Suprapubic skin (tissue), 4 donors: ENCODE measurements around the gene ABCC5. TPM values are rescaled to one million over a fixed set of nuclear protein-coding genes. Genes with fewer than 3 reads are reported as not detected.

Experiments used
- DNase-seq, 2 donors: peaks; one replicate each; pipeline ENCODE4 v3.0.0-alpha.2; 2019; ENCODE audit warnings: low spot score in 2 of 2
- H3K27ac ChIP-seq: fragments of 200-600 bp; sonication (generic); one replicate; pipeline ENCODE4 v1.5.1; 2019
- H3K27me3 ChIP-seq: fragments of 200-600 bp; sonication (generic); one replicate; pipeline ENCODE4 v1.5.1; 2019
- H3K36me3 ChIP-seq: fragments of 200-600 bp; sonication (generic); one replicate; pipeline ENCODE4 v1.5.1; 2019
- H3K4me1 ChIP-seq: fragments of 200-600 bp; sonication (generic); one replicate; pipeline ENCODE4 v1.5.1; 2019
- H3K4me3 ChIP-seq: fragments of 200-600 bp; sonication (generic); one replicate; pipeline ENCODE4 v1.5.1; 2019; ENCODE audit warnings: mild to moderate bottlenecking
- H3K9me3 ChIP-seq: fragments of 200-600 bp; sonication (generic); one replicate; pipeline ENCODE4 v1.5.1; 2019
- CTCF ChIP-seq, 2 donors: fragments of 200-600 bp in 1 of 2; fragments of 450-650 bp in 1 of 2; sonication (generic) in 1 of 2; IDR thresholded peaks; one replicate each; pipeline ENCODE4 v1.5.1; 2016 to 2019; ENCODE audit warnings: antibody characterized with exemption in 2 of 2, mild to moderate bottlenecking in 1 of 2, moderate library complexity in 1 of 2
- EP300 ChIP-seq: sonication (generic); formaldehyde crosslinking; IDR thresholded peaks from one replicate; pipeline ENCODE4 v1.6.1; 2017; ENCODE audit warnings: antibody characterized with exemption
- POLR2A ChIP-seq, 2 donors: fragments of 450-650 bp; IDR thresholded peaks; one replicate each; pipeline ENCODE4 v1.6.1; 2017; ENCODE audit warnings: antibody characterized with exemption in 2 of 2, mild to moderate bottlenecking in 2 of 2, moderate library complexity in 2 of 2
- POLR2AphosphoS5 ChIP-seq, 3 donors: sonication (generic); formaldehyde crosslinking; IDR thresholded peaks; one replicate each; pipeline ENCODE4 v1.6.1; 2017; ENCODE audit warnings: antibody characterized with exemption in 3 of 3
- WGBS: methylation state at CpG from one replicate; pipeline ENCODE4 v1.1.5; 2018; 5-methylcytosine and 5-hydroxymethylcytosine counted together
- total RNA-seq, 4 donors: library from RNA; depleted of rRNA; stranded (reverse); fragments of >200 nt; gene quantifications; one replicate each; pipeline ENCODE4 v1.1.0, GENCODE V29; 2016

The ABCC5 gene
- total RNA-seq, 4 donors from 2014 or later, result 10.5 to 18.3 (median 13.8) TPM

GRCh38 chr3:183870563-183870962 lies 147.1 kb downstream of the ABCC5 start:
- no peak for DNase-seq
- TF ChIP-seq POLR2A (IDR thresholded peaks at IDR 0.05), result no peak
- TF ChIP-seq POLR2AphosphoS5 (IDR thresholded peaks at IDR 0.05), result no peak
- TF ChIP-seq CTCF (IDR thresholded peaks at IDR 0.05), result no peak
- no peak for TF ChIP-seq EP300
- WGBS, result 92% methylated on average over 3 of the region's 3 CpGs
- H3K27me3 ChIP-seq, result no peaks in the 10 kb centered on the region
- H3K27ac ChIP-seq, result no peak overlapping the region
- H3K4me3 ChIP-seq, result no peak overlapping the region
- H3K4me1 ChIP-seq, result peaks cover 13% of the 10 kb centered on the region
- no peaks in the 10 kb centered on the region for H3K9me3 ChIP-seq
- peaks cover 17% of the 10 kb centered on the region for H3K36me3 ChIP-seq

Other genes starting within 250 kb of the ABCC5 start
- gene MAP6D1, start 192.3 kb downstream of the ABCC5 start, total RNA-seq, result 1 to 10 TPM; 4.7 to 7.9 (median 5.7) TPM
- 10 to 100 TPM; 26.5 to 41.3 (median 32.9) TPM for gene PARL, start 133.0 kb downstream of the ABCC5 start, total RNA-seq
- gene HTR3D, start 13.9 kb upstream of the ABCC5 start, total RNA-seq, result not detected
- gene HTR3C, start 35.2 kb upstream of the ABCC5 start, total RNA-seq, result not detected
- 1 to 10 TPM in 1 of 4 donors, not detected in 3; 1.1 TPM for gene HTR3E, start 79.2 kb upstream of the ABCC5 start, total RNA-seq
- gene EIF2B5, start 117.5 kb upstream of the ABCC5 start, total RNA-seq, result 10 to 100 TPM; 34.6 to 70.9 (median 46.2) TPM
- gene DVL3, start 137.5 kb upstream of the ABCC5 start, total RNA-seq, result 10 to 100 TPM; 53.6 to 72.7 (median 56.1) TPM
- 100 to 1,000 TPM; 112 to 137 (median 121) TPM for gene AP2M1, start 157.0 kb upstream of the ABCC5 start, total RNA-seq
- 100 to 1,000 TPM in 1 of 4 donors, 10 to 100 TPM in 3; 44.8 to 121 (median 71.1) TPM for gene ABCF3, start 168.3 kb upstream of the ABCC5 start, total RNA-seq
- under 1 TPM in 1 of 4 donors, not detected in 3; 0.24 TPM for gene VWA5B2, start 211.7 kb upstream of the ABCC5 start, total RNA-seq
- gene ALG3, start 231.1 kb upstream of the ABCC5 start, total RNA-seq, result 10 to 100 TPM; 36.6 to 63.0 (median 59.2) TPM
- 10 to 100 TPM in 2 of 4 donors, 1 to 10 TPM in 2; 4.3 to 11.8 (median 10.0) TPM for gene EEF1AKMT4, start 231.8 kb upstream of the ABCC5 start, total RNA-seq
- gene CAMK2N2, start 243.7 kb upstream of the ABCC5 start, total RNA-seq, result not detected